NCI-H1092 (cell line): ENCODE measurements around the gene PPP1R12B.
A peak's percentile ranks its signal among the peaks of the same experiment; 100 is the strongest.

Experiments
- DNase-seq: peaks from one replicate; lab custom pipeline; 2025; lab: John Stamatoyannopoulos, UW

Gene PPP1R12B

GRCh38 chr1:202348509-202349205 is at the start of gene PPP1R12B:
TSS of gene PPP1R12B (plus strand) at chr1:202348699. CDS start at chr1:202348852, 153 bp downstream.
- peak; percentile 99 for DNase-seq

- no peak for DNase-seq
These were observed 46.3 kb upstream of the PPP1R12B start for GRCh38 chr1:202302166-202302565.

- no peak for DNase-seq
These were observed 44.1 kb upstream of the PPP1R12B start for GRCh38 chr1:202304375-202304774.

- no peak for DNase-seq
These were observed 43.3 kb upstream of the PPP1R12B start for GRCh38 chr1:202305168-202305567.

GRCh38 chr1:202306535-202307345 is 41.8 kb upstream of the PPP1R12B start:
- no peak for DNase-seq

GRCh38 chr1:202310071-202310725 is 38.3 kb upstream of the PPP1R12B start:
- DNase-seq = no peak

GRCh38 chr1:202310746-202311145 is 37.8 kb upstream of the PPP1R12B start:
- no peak for DNase-seq

GRCh38 chr1:202311875-202312635 is 36.4 kb upstream of the PPP1R12B start:
- no peak for DNase-seq

GRCh38 chr1:202315576-202316168 is 32.8 kb upstream of the PPP1R12B start:
- DNase-seq = peak; percentile 77

- DNase-seq = no peak
These were observed 32.3 kb upstream of the PPP1R12B start for GRCh38 chr1:202316186-202316585.

- no peak for DNase-seq
These were observed 30.3 kb upstream of the PPP1R12B start for GRCh38 chr1:202317941-202318925.

GRCh38 chr1:202319381-202320080 is 29.0 kb upstream of the PPP1R12B start:
- no peak for DNase-seq

- no peak for DNase-seq
These were observed 28.5 kb upstream of the PPP1R12B start for GRCh38 chr1:202320081-202320405.

GRCh38 chr1:202323731-202324130 is 24.8 kb upstream of the PPP1R12B start:
- no peak for DNase-seq

- DNase-seq = no peak
These were observed 23.9 kb upstream of the PPP1R12B start for GRCh38 chr1:202324646-202325045.

GRCh38 chr1:202329891-202330290 is 18.6 kb upstream of the PPP1R12B start:
- DNase-seq = no peak

- no peak for DNase-seq
These were observed 14.6 kb upstream of the PPP1R12B start for GRCh38 chr1:202333861-202334260.

GRCh38 chr1:202343652-202344349 is 4.7 kb upstream of the PPP1R12B start:
- DNase-seq = peak; percentile 62

GRCh38 chr1:202348005-202348508 is 442 bp upstream of the PPP1R12B start:
- no peak for DNase-seq
